Dedifferentiated amniotic fluid mesenchymal stem cell (primary cell): Measurements from ENCODE around the gene RPS6KA2.
A peak's percentile ranks its signal among the peaks of the same experiment; 100 is the strongest.

ENCODE experiments used
- DNase-seq: peaks from one replicate; pipeline ENCODE4 v3.0.0-alpha.2; 2016; ENCODE audit errors: extremely low spot score

RPS6KA2 gene

GRCh38 chr6:166467436-166468000, 159.5 kb downstream of the RPS6KA2 start:
- DNase-seq, result no peak

GRCh38 chr6:166466178-166467122, 160.6 kb downstream of the RPS6KA2 start:
- peak; percentile 82 for DNase-seq

GRCh38 chr6:166465671-166466087, 161.4 kb downstream of the RPS6KA2 start:
- peak; percentile 17 for DNase-seq

- no peak for DNase-seq
Observed at GRCh38 chr6:166465003-166465399, 162.1 kb downstream of the RPS6KA2 start.

- no peak for DNase-seq
Observed at GRCh38 chr6:166464068-166465002, 162.7 kb downstream of the RPS6KA2 start.

- no peak for DNase-seq
Observed at GRCh38 chr6:166463359-166464067, 163.5 kb downstream of the RPS6KA2 start.

GRCh38 chr6:166462461-166463135, 164.5 kb downstream of the RPS6KA2 start:
- no peak for DNase-seq

- no peak for DNase-seq
Observed at GRCh38 chr6:166461821-166462460, 165.1 kb downstream of the RPS6KA2 start.

- DNase-seq, result no peak
Observed at GRCh38 chr6:166460473-166461437, 166.3 kb downstream of the RPS6KA2 start.

- DNase-seq, result no peak
Observed at GRCh38 chr6:166459906-166460305, 167.1 kb downstream of the RPS6KA2 start.

GRCh38 chr6:166459272-166459671, 167.8 kb downstream of the RPS6KA2 start:
- DNase-seq, result no peak

GRCh38 chr6:166456395-166457156, 170.5 kb downstream of the RPS6KA2 start:
- no peak for DNase-seq

- DNase-seq, result no peak
Observed at GRCh38 chr6:166454692-166455515, 172.1 kb downstream of the RPS6KA2 start.

- no peak for DNase-seq
Observed at GRCh38 chr6:166453651-166454050, 173.4 kb downstream of the RPS6KA2 start.

GRCh38 chr6:166450167-166450873, 176.7 kb downstream of the RPS6KA2 start:
- no peak for DNase-seq

- DNase-seq, result no peak
Observed at GRCh38 chr6:166449641-166450040, 177.4 kb downstream of the RPS6KA2 start.

GRCh38 chr6:166449036-166449435, 178.0 kb downstream of the RPS6KA2 start:
- no peak for DNase-seq
